ENCODE results near the gene HNRNPUL1. TPM values are rescaled to one million over a fixed set of nuclear protein-coding genes. Genes with fewer than 3 reads are reported as not detected.

Gene HNRNPUL1
- total and polyA plus RNA-seq, 9 of the 15 experiments (the other 6 are each of a cell fraction or from before 2014, with no cell fraction given), result 7.3 to 211 (median 85.0) TPM

GRCh38 chr19:41235480-41235879 is 28.7 kb upstream of the HNRNPUL1 start (continued):
- no peak for TF ChIP-seq MCM5 (IDR thresholded peaks at IDR 0.05; ENCODE audit: low read depth)
- TF ChIP-seq ZBTB33 (CRISPR knock-in tag; IDR thresholded peaks at IDR 0.05), result peak; percentile 48; the same call in 1 of the 2 replicates
- peak; percentile 67 to 74 for TF ChIP-seq KDM1A (IDR thresholded peaks at IDR 0.05)
- no peak for TF ChIP-seq CREB1 (IDR thresholded peaks at IDR 0.05)
- TF ChIP-seq CREB1 (CRISPR knock-in tag; IDR thresholded peaks at IDR 0.05), result no peak
- TF ChIP-seq ZNF41 (CRISPR knock-in tag; conservative IDR thresholded peaks at IDR 0.05), result no peak
- no peak for TF ChIP-seq CREB3 (tag; conservative IDR thresholded peaks at IDR 0.05; ENCODE audit: low read depth)
- TF ChIP-seq E2F8 (IDR thresholded peaks at IDR 0.05; ENCODE audit: low read depth, partially characterized antibody), result no peak
- no peak for TF ChIP-seq CBX1 (IDR thresholded peaks at IDR 0.05; ENCODE audit: low read depth)
- no peak for TF ChIP-seq NFATC3 (IDR thresholded peaks at IDR 0.05)
- TF ChIP-seq SMARCA5 (IDR thresholded peaks at IDR 0.05), result peak; percentile 56; the same call in 1 of the 2 replicates
- TF ChIP-seq ZNF592 (IDR thresholded peaks at IDR 0.05), result no peak
- no peak for TF ChIP-seq DNMT1 (IDR thresholded peaks at IDR 0.05)
- TF ChIP-seq SIN3A (IDR thresholded peaks at IDR 0.05; ENCODE audit: borderline replicate concordance in 2 of 2, control insufficient read depth in 1 of 2, low read depth in 2 of 2, low read length in 2 of 2), result no peak
- peak; percentile 89 for TF ChIP-seq RBM25 (IDR thresholded peaks at IDR 0.05; ENCODE audit: low read depth, low read length, severe bottlenecking)
- TF ChIP-seq BRCA1 (IDR thresholded peaks at IDR 0.05), result no peak
- TF ChIP-seq BRCA1 (CRISPR knock-in tag; IDR thresholded peaks at IDR 0.05), result no peak
- TF ChIP-seq HMGN3 (IDR thresholded peaks at IDR 0.05; ENCODE audit: borderline replicate concordance, extremely low read depth, insufficient read length, low read depth, low read length), result no peak
- no peak for TF ChIP-seq ZZZ3 (IDR thresholded peaks at IDR 0.05)

Measured in K562 (cell line).